ENCODE data around the gene FIBCD1.

Gene FIBCD1

DNA sequence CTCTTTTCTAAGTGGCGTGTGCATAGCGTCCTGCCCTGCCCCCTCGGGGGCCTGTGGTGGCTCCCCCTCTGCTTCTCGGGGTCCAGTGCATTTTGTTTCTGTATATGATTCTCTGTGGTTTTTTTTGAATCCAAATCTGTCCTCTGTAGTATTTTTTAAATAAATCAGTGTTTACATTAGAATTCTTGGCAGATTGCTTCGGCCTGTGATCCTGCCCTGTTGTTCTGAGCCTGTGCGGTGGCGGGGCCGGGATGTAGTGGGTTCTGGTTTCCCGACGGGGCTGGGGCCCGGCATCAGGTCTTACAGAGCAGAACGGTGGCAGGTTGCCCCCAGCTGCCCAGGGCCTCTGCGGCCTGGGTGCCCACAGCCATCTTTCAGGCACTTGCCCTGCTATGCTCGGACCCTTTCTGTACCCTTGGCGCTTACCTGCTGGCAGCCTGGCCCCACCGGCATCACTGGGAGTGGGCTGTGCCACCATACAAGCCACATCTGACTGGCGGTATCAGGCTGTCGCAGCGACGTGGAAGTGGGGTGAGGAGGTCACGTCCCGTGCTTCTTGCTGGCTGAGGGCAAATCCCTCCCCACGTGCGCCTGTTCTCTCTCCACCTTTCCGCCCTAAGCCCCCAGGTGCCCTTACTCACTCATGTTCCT is 51.4 kb downstream of the FIBCD1 start:
- ChIA-PET CTCF (no interaction called here), POLR2A (no interaction called here)
- DNase-seq (ENCODE audit: extremely low spot score): no peak
- TF ChIP-seq CTBP1 (IDR thresholded peaks at IDR 0.05; ENCODE audit: borderline replicate concordance): no peak
- TF ChIP-seq, protein P1, sequence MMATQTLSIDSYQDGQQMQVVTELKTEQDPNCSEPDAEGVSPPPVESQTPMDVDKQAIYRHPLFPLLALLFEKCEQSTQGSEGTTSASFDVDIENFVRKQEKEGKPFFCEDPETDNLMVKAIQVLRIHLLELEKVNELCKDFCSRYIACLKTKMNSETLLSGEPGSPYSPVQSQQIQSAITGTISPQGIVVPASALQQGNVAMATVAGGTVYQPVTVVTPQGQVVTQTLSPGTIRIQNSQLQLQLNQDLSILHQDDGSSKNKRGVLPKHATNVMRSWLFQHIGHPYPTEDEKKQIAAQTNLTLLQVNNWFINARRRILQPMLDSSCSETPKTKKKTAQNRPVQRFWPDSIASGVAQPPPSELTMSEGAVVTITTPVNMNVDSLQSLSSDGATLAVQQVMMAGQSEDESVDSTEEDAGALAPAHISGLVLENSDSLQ (IDR thresholded peaks at IDR 0.05): no peak
- no peak for TF ChIP-seq FOXA1 (IDR thresholded peaks at IDR 0.05)
- no peak for TF ChIP-seq FOXK2 (IDR thresholded peaks at IDR 0.05)
- no peak for TF ChIP-seq FOXM1 (IDR thresholded peaks at IDR 0.05; ENCODE audit: borderline replicate concordance)
- TF ChIP-seq ZNF384 (IDR thresholded peaks at IDR 0.05): no peak
- TF ChIP-seq LEF1 (IDR thresholded peaks at IDR 0.05; ENCODE audit: borderline replicate concordance): no peak
- TF ChIP-seq L3MBTL2 (conservative IDR thresholded peaks at IDR 0.05): no peak
- TF ChIP-seq BHLHE40 (IDR thresholded peaks at IDR 0.05; ENCODE audit: borderline replicate concordance): no peak

DNA sequence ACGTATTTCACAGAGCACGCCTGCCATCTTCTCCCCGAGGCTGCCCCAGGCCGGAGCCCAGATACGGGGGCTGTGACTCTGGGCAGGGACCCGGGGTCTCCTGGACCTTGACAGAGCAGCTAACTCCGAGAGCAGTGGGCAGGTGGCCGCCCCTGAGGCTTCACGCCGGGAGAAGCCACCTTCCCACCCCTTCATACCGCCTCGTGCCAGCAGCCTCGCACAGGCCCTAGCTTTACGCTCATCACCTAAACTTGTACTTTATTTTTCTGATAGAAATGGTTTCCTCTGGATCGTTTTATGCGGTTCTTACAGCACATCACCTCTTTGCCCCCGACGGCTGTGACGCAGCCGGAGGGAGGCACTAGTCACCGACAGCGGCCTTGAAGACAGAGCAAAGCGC is 52.1 kb downstream of the FIBCD1 start:
- ChIA-PET CTCF (no interaction called here), POLR2A (no interaction called here)
- no peak for DNase-seq (ENCODE audit: extremely low spot score)
- TF ChIP-seq NFRKB (IDR thresholded peaks at IDR 0.05): no peak
- no peak for TF ChIP-seq LEF1 (IDR thresholded peaks at IDR 0.05; ENCODE audit: borderline replicate concordance)
- no peak for TF ChIP-seq FOXM1 (IDR thresholded peaks at IDR 0.05; ENCODE audit: borderline replicate concordance)
- no peak for TF ChIP-seq HDGF (IDR thresholded peaks at IDR 0.05; ENCODE audit: borderline replicate concordance)
- no peak for TF ChIP-seq ZNF384 (IDR thresholded peaks at IDR 0.05)
- TF ChIP-seq SUZ12 (IDR thresholded peaks at IDR 0.05): no peak
- no peak for TF ChIP-seq FOXA1 (IDR thresholded peaks at IDR 0.05)
- TF ChIP-seq BHLHE40 (IDR thresholded peaks at IDR 0.05; ENCODE audit: borderline replicate concordance): no peak
- no peak for TF ChIP-seq ELF4 (IDR thresholded peaks at IDR 0.05)
- no peak for TF ChIP-seq CTBP1 (IDR thresholded peaks at IDR 0.05; ENCODE audit: borderline replicate concordance)
- TF ChIP-seq, protein P1 (IDR thresholded peaks at IDR 0.05): no peak
- TF ChIP-seq FOXK2 (IDR thresholded peaks at IDR 0.05): no peak
- no peak for TF ChIP-seq SP1 (IDR thresholded peaks at IDR 0.05)

DNA sequence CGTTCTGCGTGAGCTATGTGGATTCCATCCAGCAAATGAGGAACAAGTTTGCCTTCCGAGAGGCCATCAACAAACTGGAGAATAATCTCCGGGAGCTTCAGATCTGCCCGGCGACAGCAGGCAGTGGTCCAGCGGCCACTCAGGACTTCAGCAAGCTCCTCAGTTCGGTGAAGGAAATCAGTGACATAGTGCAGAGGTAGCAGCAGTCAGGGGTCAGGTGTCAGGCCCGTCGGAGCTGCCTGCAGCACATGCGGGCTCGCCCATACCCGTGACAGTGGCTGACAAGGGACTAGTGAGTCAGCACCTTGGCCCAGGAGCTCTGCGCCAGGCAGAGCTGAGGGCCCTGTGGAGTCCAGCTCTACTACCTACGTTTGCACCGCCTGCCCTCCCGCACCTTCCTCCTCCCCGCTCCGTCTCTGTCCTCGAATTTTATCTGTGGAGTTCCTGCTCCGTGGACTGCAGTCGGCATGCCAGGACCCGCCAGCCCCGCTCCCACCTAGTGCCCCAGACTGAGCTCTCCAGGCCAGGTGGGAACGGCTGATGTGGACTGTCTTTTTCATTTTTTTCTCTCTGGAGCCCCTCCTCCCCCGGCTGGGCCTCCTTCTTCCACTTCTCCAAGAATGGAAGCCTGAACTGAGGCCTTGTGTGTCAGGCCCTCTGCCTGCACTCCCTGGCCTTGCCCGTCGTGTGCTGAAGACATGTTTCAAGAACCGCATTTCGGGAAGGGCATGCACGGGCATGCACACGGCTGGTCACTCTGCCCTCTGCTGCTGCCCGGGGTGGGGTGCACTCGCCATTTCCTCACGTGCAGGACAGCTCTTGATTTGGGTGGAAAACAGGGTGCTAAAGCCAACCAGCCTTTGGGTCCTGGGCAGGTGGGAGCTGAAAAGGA is 53.3 kb downstream of the FIBCD1 start:
- TF ChIP-seq FOXM1 (IDR thresholded peaks at IDR 0.05; ENCODE audit: borderline replicate concordance) (no peak), SP1 (IDR thresholded peaks at IDR 0.05) (no peak), FOXA1 (IDR thresholded peaks at IDR 0.05) (no peak), HDGF (IDR thresholded peaks at IDR 0.05; ENCODE audit: borderline replicate concordance) (no peak), ZNF384 (IDR thresholded peaks at IDR 0.05) (no peak), LEF1 (IDR thresholded peaks at IDR 0.05; ENCODE audit: borderline replicate concordance) (no peak)
- ChIA-PET CTCF (no interaction called here), POLR2A (no interaction called here)

DNA sequence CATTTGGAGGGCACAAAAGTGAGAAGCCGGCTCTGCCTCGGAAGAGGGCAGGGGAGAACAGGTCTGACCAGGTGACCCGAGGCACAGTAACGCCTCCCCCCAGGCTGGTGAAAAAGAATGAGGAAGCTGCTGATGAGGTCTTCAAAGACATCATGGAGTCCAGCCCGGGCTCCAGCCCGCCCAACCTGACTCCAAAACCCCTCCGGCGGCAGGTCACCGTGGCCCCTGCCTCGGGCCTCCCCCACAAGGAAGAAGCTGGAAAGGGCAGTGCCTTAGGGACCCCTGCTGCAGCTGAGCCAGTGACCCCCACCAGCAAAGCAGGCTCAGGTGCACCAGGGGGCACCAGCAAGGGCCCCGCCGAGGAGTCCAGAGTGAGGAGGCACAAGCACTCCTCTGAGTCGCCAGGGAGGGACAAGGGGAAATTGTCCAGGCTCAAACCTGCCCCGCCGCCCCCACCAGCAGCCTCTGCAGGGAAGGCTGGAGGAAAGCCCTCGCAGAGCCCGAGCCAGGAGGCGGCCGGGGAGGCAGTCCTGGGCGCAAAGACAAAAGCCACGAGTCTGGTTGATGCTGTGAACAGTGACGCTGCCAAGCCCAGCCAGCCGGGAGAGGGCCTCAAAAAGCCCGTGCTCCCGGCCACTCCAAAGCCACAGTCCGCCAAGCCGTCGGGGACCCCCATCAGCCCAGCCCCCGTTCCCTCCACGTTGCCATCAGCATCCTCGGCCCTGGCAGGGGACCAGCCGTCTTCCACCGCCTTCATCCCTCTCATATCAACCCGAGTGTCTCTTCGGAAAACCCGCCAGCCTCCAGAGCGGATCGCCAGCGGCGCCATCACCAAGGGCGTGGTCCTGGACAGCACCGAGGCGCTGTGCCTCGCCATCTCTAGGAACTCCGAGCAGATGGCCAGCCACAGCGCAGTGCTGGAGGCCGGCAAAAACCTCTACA is 54.2 kb downstream of the FIBCD1 start:
- no peak for DNase-seq (ENCODE audit: extremely low spot score)
- POLR2A ChIA-PET: no interaction called here
- TF ChIP-seq, protein P1 (IDR thresholded peaks at IDR 0.05): no peak
- TF ChIP-seq ARNT (IDR thresholded peaks at IDR 0.05) (no peak), FOXA1 (IDR thresholded peaks at IDR 0.05) (no peak), BHLHE40 (IDR thresholded peaks at IDR 0.05; ENCODE audit: borderline replicate concordance) (no peak), ELF4 (IDR thresholded peaks at IDR 0.05) (no peak), NFRKB (IDR thresholded peaks at IDR 0.05) (no peak), L3MBTL2 (conservative IDR thresholded peaks at IDR 0.05) (no peak), LEF1 (IDR thresholded peaks at IDR 0.05; ENCODE audit: borderline replicate concordance) (no peak), SP1 (IDR thresholded peaks at IDR 0.05) (no peak), ZNF384 (IDR thresholded peaks at IDR 0.05) (no peak), HDGF (IDR thresholded peaks at IDR 0.05; ENCODE audit: borderline replicate concordance) (no peak), SUZ12 (IDR thresholded peaks at IDR 0.05) (no peak), TARDBP (IDR thresholded peaks at IDR 0.05) (no peak), CTBP1 (IDR thresholded peaks at IDR 0.05; ENCODE audit: borderline replicate concordance) (no peak), FOXK2 (IDR thresholded peaks at IDR 0.05) (no peak), FOXM1 (IDR thresholded peaks at IDR 0.05; ENCODE audit: borderline replicate concordance) (no peak)
- CTCF ChIA-PET: no interaction called here

More for the DNA sequence above, 53.3 kb downstream of the FIBCD1 start:
- DNase-seq (ENCODE audit: extremely low spot score): no peak

DNA sequence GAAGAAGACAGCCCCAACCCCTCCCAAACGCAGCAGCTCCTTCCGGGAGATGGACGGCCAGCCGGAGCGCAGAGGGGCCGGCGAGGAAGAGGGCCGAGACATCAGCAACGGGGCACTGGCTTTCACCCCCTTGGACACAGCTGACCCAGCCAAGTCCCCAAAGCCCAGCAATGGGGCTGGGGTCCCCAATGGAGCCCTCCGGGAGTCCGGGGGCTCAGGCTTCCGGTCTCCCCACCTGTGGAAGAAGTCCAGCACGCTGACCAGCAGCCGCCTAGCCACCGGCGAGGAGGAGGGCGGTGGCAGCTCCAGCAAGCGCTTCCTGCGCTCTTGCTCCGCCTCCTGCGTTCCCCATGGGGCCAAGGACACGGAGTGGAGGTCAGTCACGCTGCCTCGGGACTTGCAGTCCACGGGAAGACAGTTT is 54.9 kb downstream of the FIBCD1 start:
- POLR2A ChIA-PET: no interaction called here

More for the DNA sequence above, 54.9 kb downstream of the FIBCD1 start:
- CTCF ChIA-PET: no interaction called here
- DNase-seq (ENCODE audit: extremely low spot score): no peak
- no peak for TF ChIP-seq SUZ12 (IDR thresholded peaks at IDR 0.05)
- TF ChIP-seq, protein P1 (IDR thresholded peaks at IDR 0.05): no peak
- TF ChIP-seq ARNT (IDR thresholded peaks at IDR 0.05): no peak
- TF ChIP-seq SP1 (IDR thresholded peaks at IDR 0.05): no peak
- TF ChIP-seq NFRKB (IDR thresholded peaks at IDR 0.05): no peak
- TF ChIP-seq FOXA1 (IDR thresholded peaks at IDR 0.05): no peak
- TF ChIP-seq TARDBP (IDR thresholded peaks at IDR 0.05): no peak
- TF ChIP-seq CTBP1 (IDR thresholded peaks at IDR 0.05; ENCODE audit: borderline replicate concordance): no peak
- TF ChIP-seq BHLHE40 (IDR thresholded peaks at IDR 0.05; ENCODE audit: borderline replicate concordance): no peak
- TF ChIP-seq LEF1 (IDR thresholded peaks at IDR 0.05; ENCODE audit: borderline replicate concordance): no peak
- no peak for TF ChIP-seq L3MBTL2 (conservative IDR thresholded peaks at IDR 0.05)
- TF ChIP-seq FOXM1 (IDR thresholded peaks at IDR 0.05; ENCODE audit: borderline replicate concordance): no peak
- no peak for TF ChIP-seq HDGF (IDR thresholded peaks at IDR 0.05; ENCODE audit: borderline replicate concordance)
